ENCODE data around the gene ZNF641. TPM values are rescaled to one million over a fixed set of nuclear protein-coding genes. Genes with fewer than 3 reads are reported as not detected.
"Not testable (repeated sequence)": the region's sequence is repeated elsewhere in the genome, so short reads cannot be mapped to it uniquely, and the experiment has no call there.

Gene ZNF641
- total RNA-seq, 8 experiments from 2014 or later, result 2.4 to 24.2 (median 16.2) TPM

- H3K4me3 ChIP-seq, result no peak overlapping the region
- 36 to 91% (median 88%) methylated on average over 1 to 5 of the region's 6 CpGs; no CpG with 5 or more reads in 2 of the 10 experiments for WGBS, 10 experiments
- H3K27ac ChIP-seq, result no peak overlapping the region
- peaks cover 7 to 11% of the 10 kb centered on the region in 2 donors for H3K4me1 ChIP-seq (replicated peaks in 1 of 2)
- in situ Hi-C loops (cut with MboI; ENCODE audit: low pct_unique_long_range_greater_than_20kb in 2 of 9, low sequenced_read_pairs in 9 of 9, unreplicated experiment in 9 of 9), result no loop called here
- ATAC-seq (replicated peaks in 6 of 8), result no peak
Observed at GRCh38 chr12:48356041-48356768, 5.5 kb upstream of the ZNF641 start.

GRCh38 chr12:48352157-48352760, 1.5 kb upstream of the ZNF641 start:
- H3K4me1 ChIP-seq (replicated peaks in 1 of 2), result peaks cover 13 to 17% of the 10 kb centered on the region in 2 donors
- no peak overlapping the region for H3K27ac ChIP-seq
- in situ Hi-C loops (cut with MboI; ENCODE audit: low pct_unique_long_range_greater_than_20kb in 2 of 9, low sequenced_read_pairs in 9 of 9, unreplicated experiment in 9 of 9), result no loop called here
- ATAC-seq (replicated peaks in 6 of 8), result no peak
- 84 to 100% (median 94%) methylated on average over 2 to 10 of the region's 11 CpGs for WGBS, 10 experiments
- peak overlapping the region in 1 of 5 donors; percentile 65 for H3K4me3 ChIP-seq

GRCh38 chr12:48351022-48351708, 446 bp upstream of the ZNF641 start:
- in situ Hi-C loops (cut with MboI; ENCODE audit: low pct_unique_long_range_greater_than_20kb in 2 of 9, low sequenced_read_pairs in 9 of 9, unreplicated experiment in 9 of 9), result no loop called here
- ATAC-seq (replicated peaks in 6 of 8), result peak; percentile 75 to 88 (median 80)
- WGBS, 10 experiments, result 0 to 40% (median 11%) methylated on average over 1 to 6 of the region's 36 CpGs
- Histone ChIP-seq H3K4me3 (peak overlapping the region; percentile 55 to 97 (median 65)), H3K27ac (peak overlapping the region; percentile 35 to 38), H3K4me1 (replicated peaks in 1 of 2) (peaks cover 13 to 17% of the 10 kb centered on the region in 2 donors)

GRCh38 chr12:48349471-48349870, 1.2 kb downstream of the ZNF641 start:
- no peak for ATAC-seq (replicated peaks in 6 of 8)
- Histone ChIP-seq H3K27ac (no peak overlapping the region), H3K4me1 (replicated peaks in 1 of 2) (peaks cover 13 to 17% of the 10 kb centered on the region in 2 donors), H3K4me3 (peak overlapping the region; percentile 55 to 97 (median 65))
- 0 to 64% (median 20%) methylated on average over 1 to 2 of the region's 2 CpGs; no CpG with 5 or more reads in 2 of the 10 experiments for WGBS, 10 experiments
- in situ Hi-C loops (cut with MboI; ENCODE audit: low pct_unique_long_range_greater_than_20kb in 2 of 9, low sequenced_read_pairs in 9 of 9, unreplicated experiment in 9 of 9), result no loop called here

GRCh38 chr12:48342980-48343379, 7.7 kb downstream of the ZNF641 start:
- Histone ChIP-seq H3K4me1 (replicated peaks in 1 of 2) (no peaks in the 10 kb centered on the region), H3K4me3 (no peak overlapping the region), H3K27ac (no peak overlapping the region)
- ATAC-seq (replicated peaks in 6 of 8), result no peak
- WGBS, 10 experiments, result 83 to 100% (median 98%) methylated on average over 1 to 8 of the region's 8 CpGs; no CpG with 5 or more reads in 4 of the 10 experiments
- in situ Hi-C loops (cut with MboI; ENCODE audit: low pct_unique_long_range_greater_than_20kb in 2 of 9, low sequenced_read_pairs in 9 of 9, unreplicated experiment in 9 of 9), result no loop called here

- no peak overlapping the region for H3K4me3 ChIP-seq
- no peak for ATAC-seq (replicated peaks in 6 of 8)
- no peak overlapping the region for H3K27ac ChIP-seq
- H3K4me1 ChIP-seq (replicated peaks in 1 of 2), result no peaks in the 10 kb centered on the region
- WGBS, 10 experiments, result 39 to 100% (median 84%) methylated on average over 1 to 2 of the region's 2 CpGs; no CpG with 5 or more reads in 2 of the 10 experiments
- in situ Hi-C loops (cut with MboI; ENCODE audit: low pct_unique_long_range_greater_than_20kb in 2 of 9, low sequenced_read_pairs in 9 of 9, unreplicated experiment in 9 of 9), result no loop called here
Observed at GRCh38 chr12:48340943-48341342, 9.8 kb downstream of the ZNF641 start.

GRCh38 chr12:48339442-48340117, 11.1 kb downstream of the ZNF641 start:
- ATAC-seq (replicated peaks in 6 of 8), result peak in 2 of 8 experiments; percentile 67 to 83
- Histone ChIP-seq H3K4me3 (no peak overlapping the region), H3K4me1 (replicated peaks in 1 of 2) (no peaks in the 10 kb centered on the region), H3K27ac (no peak overlapping the region)
- in situ Hi-C loops (cut with MboI; ENCODE audit: low pct_unique_long_range_greater_than_20kb in 2 of 9, low sequenced_read_pairs in 9 of 9, unreplicated experiment in 9 of 9), result no loop called here
- WGBS, 10 experiments, result 60 to 96% (median 93%) methylated on average over 1 to 3 of the region's 3 CpGs

GRCh38 chr12:48336564-48336963, 14.2 kb downstream of the ZNF641 start:
- Histone ChIP-seq H3K4me3 (no peak overlapping the region), H3K27ac (no peak overlapping the region), H3K4me1 (replicated peaks in 1 of 2) (no peaks in the 10 kb centered on the region)
- in situ Hi-C loops (cut with MboI; ENCODE audit: low pct_unique_long_range_greater_than_20kb in 2 of 9, low sequenced_read_pairs in 9 of 9, unreplicated experiment in 9 of 9), result no loop called here
- WGBS, 10 experiments, result 46 to 100% (median 86%) methylated on average over 1 to 4 of the region's 4 CpGs; no CpG with 5 or more reads in 2 of the 10 experiments
- peak in 1 of 8 experiments; percentile 48 for ATAC-seq (replicated peaks in 6 of 8)

- no peak overlapping the region for H3K27ac ChIP-seq
- H3K4me1 ChIP-seq (replicated peaks in 1 of 2), result no peaks in the 10 kb centered on the region
- WGBS, 10 experiments, result 49 to 100% (median 83%) methylated on average over 1 to 2 of the region's 2 CpGs; no CpG with 5 or more reads in 3 of the 10 experiments
- ATAC-seq (replicated peaks in 6 of 8), result no peak
- in situ Hi-C loops (cut with MboI; ENCODE audit: low pct_unique_long_range_greater_than_20kb in 2 of 9, low sequenced_read_pairs in 9 of 9, unreplicated experiment in 9 of 9), result no loop called here
- no peak overlapping the region for H3K4me3 ChIP-seq
Observed at GRCh38 chr12:48336061-48336460, 14.7 kb downstream of the ZNF641 start.

GRCh38 chr12:48334808-48335207, 15.9 kb downstream of the ZNF641 start:
- no peak for ATAC-seq (replicated peaks in 6 of 8)
- H3K4me3 ChIP-seq, result no peak overlapping the region
- no peaks in the 10 kb centered on the region for H3K4me1 ChIP-seq (replicated peaks in 1 of 2)
- WGBS, 10 experiments, result 71 to 100% (median 92%) methylated on average over 2 to 5 of the region's 5 CpGs; no CpG with 5 or more reads in 5 of the 10 experiments
- H3K27ac ChIP-seq, result no peak overlapping the region
- in situ Hi-C loops (cut with MboI; ENCODE audit: low pct_unique_long_range_greater_than_20kb in 2 of 9, low sequenced_read_pairs in 9 of 9, unreplicated experiment in 9 of 9), result no loop called here

- no CpG with 5 or more reads among the region's 26 CpGs for WGBS, 10 experiments
- in situ Hi-C loops (cut with MboI; ENCODE audit: low pct_unique_long_range_greater_than_20kb in 2 of 9, low sequenced_read_pairs in 9 of 9, unreplicated experiment in 9 of 9), result not testable (repeated sequence)
Observed at GRCh38 chr12:48333680-48334079, 17.0 kb downstream of the ZNF641 start.

GRCh38 chr12:48331399-48331798, 19.3 kb downstream of the ZNF641 start:
- WGBS, 10 experiments, result 44 to 100% (median 87%) methylated on average over 1 to 2 of the region's 2 CpGs; no CpG with 5 or more reads in 2 of the 10 experiments
- H3K4me3 ChIP-seq, result no peak overlapping the region
- in situ Hi-C loops (cut with MboI; ENCODE audit: low pct_unique_long_range_greater_than_20kb in 2 of 9, low sequenced_read_pairs in 9 of 9, unreplicated experiment in 9 of 9), result no loop called here

More at GRCh38 chr12:48333680-48334079, 17.0 kb downstream of the ZNF641 start:
- ATAC-seq (replicated peaks in 6 of 8); H3K4me1 ChIP-seq (replicated peaks in 1 of 2); H3K27ac ChIP-seq; H3K4me3 ChIP-seq: not testable (repeated sequence)

More at GRCh38 chr12:48331399-48331798, 19.3 kb downstream of the ZNF641 start:
- Histone ChIP-seq H3K27ac (no peak overlapping the region), H3K4me1 (replicated peaks in 1 of 2) (no peaks in the 10 kb centered on the region)
- ATAC-seq (replicated peaks in 6 of 8), result no peak
